ENCODE results near the gene TRPM7. TPM values are rescaled to one million over a fixed set of nuclear protein-coding genes. Genes with fewer than 3 reads are reported as not detected.
"Not testable (repeated sequence)": the region's sequence is repeated elsewhere in the genome, so short reads cannot be mapped to it uniquely, and the experiment has no call there.

Gene TRPM7
- total RNA-seq, 1 donor from 2014 or later = 41.1 TPM

DNA sequence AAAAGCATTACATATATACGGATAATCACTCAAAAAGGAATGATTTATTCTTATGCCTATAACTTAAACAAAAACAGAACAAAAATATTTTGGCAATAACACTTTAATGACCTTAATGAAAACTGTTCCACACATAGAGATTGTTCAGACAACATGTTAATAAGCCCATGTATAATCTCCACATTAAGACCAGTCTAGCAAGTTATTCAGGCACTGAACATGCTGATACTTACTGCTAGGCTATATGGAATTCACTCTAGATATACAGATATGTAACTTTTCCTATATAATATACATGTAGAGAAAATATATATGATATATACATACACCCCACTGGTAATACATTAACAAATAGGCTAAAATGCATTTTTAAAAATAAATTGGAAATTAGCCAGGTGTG, 96.3 kb downstream of the TRPM7 start:
- DNase-seq (ENCODE audit: low spot score) = no peak

DNA sequence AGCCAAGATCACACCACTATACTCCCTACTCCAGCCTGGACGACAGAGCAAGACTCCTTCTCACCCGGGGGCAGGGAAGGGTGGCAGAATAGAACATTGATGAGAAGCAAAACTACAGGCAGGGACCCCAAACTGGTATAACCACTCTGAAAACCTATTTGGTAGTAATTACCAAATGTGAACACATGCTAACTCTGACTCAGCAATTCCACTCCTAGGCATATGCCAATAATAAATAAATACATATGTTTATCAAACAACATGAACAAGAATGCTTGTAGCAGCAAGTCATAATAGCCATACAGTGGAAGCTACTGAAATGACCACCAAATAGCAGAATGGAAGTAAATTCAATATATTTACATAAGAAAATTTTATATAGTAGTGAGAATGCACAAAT, 109.1 kb downstream of the TRPM7 start:
- no peak for DNase-seq (ENCODE audit: low spot score)

DNA sequence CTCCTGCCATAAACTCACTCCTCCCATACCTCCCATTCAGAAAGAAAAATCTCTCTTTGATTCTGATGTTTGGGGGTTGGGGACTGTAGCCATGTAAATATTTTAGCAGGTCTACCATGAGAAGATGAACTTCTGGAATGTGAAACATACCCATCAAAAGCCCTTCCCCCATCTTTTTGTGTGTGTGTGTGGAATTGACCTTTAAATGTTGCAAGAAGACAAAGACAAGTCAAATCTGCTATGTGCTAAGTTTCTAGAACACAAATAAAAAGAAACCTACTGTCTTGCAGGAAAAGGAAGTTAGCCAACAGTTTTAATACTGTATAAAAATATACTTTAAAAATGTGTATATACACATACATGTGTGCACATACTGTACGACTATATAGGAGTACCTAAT, 110.4 kb downstream of the TRPM7 start:
- DNase-seq (ENCODE audit: low spot score) = no peak

DNA sequence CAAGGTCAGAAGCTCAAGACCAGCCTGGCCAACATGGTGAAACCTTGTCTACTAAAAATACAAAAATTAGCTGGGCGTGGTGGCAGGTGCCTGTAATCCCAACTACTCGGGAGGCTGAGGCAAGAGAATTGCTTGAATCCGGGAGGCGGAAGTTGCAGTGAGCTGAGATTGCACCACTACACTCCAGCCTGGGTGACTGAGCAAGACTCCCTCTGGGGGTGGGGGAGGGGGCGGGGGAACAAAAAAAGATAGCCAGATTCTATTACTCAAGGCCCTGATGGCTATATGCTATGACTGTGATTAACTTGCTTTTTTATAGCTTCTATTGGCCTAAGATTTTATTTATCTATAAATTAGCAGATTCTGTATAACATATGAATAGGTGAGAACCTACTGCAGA, 112.8 kb downstream of the TRPM7 start:
- DNase-seq (ENCODE audit: low spot score) = not testable (repeated sequence)

DNA sequence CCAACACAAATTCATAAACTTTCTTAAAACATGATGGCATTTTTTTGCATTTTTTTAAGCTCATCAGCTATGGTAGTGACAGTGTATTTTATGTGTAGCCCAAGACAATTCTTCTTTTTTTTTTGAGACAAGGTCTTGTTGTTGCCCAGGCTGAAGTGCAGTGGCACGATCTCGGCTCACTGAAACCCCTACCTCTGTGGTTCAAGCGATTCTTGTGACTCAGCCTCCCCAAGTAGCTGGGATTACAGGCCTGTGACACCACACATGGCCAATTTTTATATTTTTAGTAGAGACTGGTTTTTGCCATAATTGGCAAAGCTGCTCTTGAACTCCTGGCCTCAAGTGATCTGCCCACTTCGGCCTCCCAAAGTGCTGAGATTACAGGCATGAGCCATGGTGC, 122.8 kb downstream of the TRPM7 start:
- DNase-seq (ENCODE audit: low spot score) = no peak

DNA sequence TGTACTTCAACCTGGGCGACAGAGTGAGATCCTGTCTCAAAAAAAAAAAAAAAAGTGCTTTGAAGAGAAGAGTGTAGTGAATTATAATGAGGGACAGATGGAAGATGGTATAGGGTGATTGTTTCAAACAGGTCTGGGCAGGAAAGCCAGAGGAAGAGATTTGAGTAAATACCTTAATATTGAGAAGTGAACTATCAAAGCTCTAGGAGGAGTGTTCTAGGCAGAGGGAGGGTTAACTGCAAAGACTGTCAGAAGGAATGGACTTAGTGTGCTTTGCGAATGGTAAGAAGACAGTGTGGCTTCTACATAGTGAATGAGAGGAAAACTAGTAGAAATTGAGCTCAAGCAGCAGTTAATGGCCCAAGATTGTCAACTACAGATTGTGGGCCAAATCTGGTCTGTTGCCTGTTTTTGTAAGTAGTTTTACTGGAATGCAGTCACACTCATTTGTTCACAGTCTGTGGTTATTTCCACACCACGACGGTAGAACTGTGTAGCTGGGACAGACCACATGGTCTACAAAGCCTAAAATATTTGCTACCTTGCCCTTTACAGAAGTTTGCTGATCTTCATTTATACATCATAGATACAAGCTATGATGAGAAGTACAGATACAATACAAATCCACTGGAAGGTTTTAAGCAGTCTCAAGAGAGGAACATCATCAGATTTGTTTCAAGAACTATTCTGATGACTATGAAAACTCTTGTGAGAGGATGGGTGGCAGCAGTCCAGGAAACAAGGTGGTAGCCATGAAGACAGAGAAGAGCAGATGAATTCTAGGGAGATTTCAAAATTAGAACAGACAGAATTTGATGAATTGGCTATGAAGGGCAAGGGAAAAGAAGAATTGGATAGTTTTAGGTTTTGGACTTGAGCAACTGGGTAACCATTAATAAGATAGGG, 123.6 kb downstream of the TRPM7 start:
- no peak for DNase-seq (ENCODE audit: low spot score)

DNA sequence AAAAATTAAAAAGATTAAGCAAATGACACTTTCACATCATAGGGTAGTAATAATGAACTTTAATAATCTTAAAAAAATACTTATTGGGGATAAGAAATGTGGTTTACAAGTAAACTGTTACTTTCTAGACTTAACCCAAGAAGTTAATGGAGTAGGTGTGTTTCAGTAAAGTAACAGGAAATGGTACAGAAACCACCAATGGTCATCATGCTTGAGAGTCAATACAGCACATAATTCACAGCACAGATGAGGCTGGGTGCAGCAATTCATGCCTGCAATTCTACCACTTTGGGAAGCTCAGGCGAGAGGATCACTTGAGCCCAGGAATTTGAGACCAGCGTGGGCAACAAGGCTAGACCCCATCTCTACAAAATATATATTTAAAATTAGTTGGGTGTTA, 128.6 kb downstream of the TRPM7 start:
- DNase-seq (ENCODE audit: low spot score) = no peak

DNA sequence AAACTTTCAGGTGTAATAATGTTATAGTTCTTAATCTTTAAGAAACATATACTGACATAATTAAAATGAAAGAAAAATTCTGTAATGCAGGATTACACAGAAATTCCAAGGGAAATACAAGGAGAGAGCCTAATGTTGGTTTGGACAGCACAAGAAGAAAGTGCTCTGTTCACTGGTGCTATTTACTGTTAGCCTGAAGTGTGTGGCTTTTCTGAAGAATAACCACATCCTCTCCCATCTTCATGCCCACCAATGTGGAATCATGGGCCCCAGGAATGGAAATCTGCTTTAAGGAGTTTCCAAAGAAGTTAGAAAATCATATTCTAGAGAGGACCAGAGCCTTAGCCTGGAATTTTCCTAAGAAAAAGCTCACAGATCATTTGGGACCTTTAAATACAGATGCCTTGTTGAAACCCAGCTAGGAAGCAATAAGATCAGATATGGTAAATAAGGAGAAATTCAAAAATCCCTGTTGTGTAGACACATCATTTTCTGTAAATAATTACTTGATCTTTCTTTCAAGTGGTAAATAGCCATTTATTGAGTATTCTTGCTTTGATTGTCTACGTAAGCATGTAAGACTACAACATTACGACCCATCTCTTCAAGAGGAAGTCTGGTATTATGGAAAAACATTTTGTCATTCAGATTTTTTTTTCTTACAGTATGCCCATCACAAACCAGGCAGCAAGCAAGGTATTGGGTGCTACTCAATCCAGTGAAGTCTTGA, 129.8 kb downstream of the TRPM7 start:
- DNase-seq (ENCODE audit: low spot score) = no peak

DNA sequence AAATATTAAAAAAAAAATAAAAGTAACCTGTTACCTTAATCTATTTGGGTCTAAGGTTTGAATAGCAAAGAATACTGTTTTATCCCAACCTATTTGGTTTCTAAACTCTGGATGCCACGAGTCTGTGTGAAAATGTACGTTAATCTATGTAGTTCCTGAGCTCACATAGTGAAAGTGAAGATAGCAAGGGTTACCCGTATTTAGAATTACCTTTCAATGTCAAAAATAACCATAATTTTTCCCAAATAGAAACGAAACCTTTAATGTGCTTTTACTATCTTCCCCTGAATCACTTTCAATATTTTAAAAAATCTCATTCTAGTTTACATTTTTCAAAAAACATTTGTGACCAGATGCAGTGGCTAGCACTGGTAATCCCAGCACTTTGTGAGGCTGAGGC, 134.4 kb downstream of the TRPM7 start:
- DNase-seq (ENCODE audit: low spot score) = no peak

DNA sequence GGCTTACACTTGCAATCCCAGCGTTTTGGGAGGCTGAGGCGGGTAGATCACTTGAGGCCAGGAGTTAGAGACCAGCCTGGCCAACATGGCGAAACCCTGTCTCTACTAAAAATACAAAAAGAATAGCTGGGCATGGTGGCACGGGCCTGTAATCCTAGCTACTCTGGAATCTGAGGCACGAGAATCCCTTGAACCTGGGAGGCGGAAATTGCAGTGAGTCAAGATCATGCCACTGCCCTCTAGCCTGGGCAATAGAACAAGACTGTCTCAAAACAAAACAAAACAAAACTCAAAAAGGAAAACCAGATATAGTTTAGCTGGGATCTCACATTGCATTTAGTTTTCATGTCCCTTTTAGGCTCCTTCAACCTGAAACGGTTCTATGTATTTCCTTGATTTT, 137.3 kb downstream of the TRPM7 start:
- DNase-seq (ENCODE audit: low spot score) = no peak

DNA sequence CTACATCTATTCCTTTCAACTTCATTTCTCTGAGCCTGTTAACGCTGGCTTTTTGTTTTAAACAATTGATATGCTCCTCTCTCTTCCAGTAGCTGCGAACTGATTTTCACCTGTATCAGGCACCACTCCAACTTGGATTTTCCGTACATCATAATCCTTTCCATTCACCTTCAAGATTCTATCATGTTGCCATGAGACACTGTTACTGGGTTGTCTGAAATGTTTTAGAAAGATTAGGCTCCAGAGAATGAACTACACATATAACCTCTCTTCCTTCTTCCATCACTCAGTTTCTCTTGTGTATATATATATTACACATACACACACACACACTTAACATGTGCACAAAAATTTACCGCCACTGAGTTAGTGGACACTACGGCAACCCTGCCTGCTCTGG, 140.0 kb downstream of the TRPM7 start, which contains the start of gene USP50:
Gene USP50 (minus strand): TSS at position 101 of the 400 bp plus-strand sequence. CDS start 141 bp downstream, outside the sequence.
- DNase-seq (ENCODE audit: low spot score) = no peak

DNA sequence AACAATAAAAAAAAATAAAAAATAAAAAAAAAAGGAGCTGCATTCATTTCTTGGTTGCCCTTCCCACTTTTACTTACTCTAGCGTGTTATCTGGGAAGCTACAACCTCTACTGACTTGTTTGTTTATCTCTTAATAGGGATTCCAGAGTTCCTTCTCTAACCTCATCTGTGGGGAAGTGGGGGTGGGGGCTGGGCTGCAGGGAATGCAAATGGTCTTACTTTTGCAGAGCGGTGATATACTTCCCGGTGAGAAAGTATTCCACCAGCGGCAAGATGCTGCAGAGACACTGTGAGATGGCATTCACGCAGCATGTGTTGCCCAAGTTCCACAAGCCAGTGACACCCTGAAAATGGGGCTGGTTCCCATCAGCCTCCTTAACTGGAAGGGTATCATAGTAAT, 142.2 kb downstream of the TRPM7 start:
- DNase-seq (ENCODE audit: low spot score) = no peak

DNA sequence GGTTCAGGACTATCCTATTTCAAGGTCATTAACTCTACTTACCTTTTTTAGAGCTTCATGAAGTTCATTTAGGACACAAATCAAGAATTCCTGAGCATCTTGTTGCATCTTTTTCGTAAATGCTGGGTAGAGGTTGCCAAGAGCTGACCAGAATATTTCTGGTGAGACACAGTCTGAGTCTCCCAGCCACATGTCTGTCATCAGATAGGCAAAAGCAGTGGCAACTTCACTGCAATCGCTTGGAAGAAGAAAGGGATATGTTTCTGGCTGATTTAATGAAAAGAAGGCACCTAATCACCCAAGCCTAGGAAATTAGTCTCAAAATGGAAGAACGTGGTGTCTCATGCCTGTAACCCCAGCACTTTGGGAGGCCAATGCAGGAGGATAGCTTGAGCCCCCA, 143.0 kb downstream of the TRPM7 start:
- DNase-seq (ENCODE audit: low spot score) = no peak

DNA sequence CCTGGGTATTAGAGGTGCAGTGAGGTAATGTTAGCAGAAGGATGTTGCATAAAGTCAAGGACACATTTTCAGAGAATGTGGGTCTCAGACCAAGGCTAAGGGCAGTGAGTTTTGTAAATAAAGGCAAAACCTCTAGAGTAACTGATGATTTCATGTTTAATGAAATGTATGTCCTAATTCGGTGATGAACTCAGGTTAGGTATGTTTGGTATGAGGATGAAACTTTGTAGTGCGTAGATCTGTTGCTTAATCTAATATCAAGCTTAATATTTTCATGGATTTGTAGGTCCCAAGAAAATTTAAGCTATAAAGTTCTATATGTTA, 143.7 kb downstream of the TRPM7 start:
- no peak for DNase-seq (ENCODE audit: low spot score)

DNA sequence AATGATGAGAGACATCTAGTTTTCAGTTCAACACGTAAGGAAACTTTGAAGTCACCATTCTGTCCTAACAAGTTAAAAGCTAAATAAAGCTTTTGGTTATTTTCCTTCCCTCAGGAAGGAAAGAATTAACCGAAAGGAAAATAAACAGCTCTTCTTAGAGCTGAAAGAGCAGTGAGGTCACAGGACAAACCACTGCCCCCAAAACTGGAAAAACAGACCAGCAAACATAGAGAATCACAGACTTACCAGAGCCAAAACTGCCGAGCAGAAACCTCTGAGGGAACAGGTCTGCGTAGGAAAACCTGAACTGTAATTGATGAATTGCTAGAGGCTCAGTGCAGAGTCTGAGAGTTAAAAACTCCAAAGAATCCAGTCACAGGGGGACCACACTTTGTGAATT, 154.8 kb downstream of the TRPM7 start:
- no peak for DNase-seq (ENCODE audit: low spot score)

DNA sequence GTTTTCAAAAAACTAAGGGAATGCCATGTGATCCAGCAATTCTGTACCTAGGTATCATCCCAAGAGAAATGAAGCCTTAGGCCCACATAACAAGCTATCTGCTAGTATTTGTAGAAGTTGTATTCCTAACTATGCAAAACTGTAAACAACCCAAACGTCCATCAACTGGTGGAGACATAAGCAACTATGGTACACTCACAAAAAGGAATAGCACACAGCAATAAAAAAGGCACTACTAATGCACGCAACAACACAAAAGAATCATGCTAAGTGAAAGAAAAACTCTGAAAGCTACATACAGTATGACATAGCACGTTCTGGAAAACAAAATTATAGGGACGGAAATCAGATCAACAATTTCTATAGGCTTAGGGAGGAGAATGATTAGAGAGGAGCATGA, 155.4 kb downstream of the TRPM7 start:
- no peak for DNase-seq (ENCODE audit: low spot score)

DNA sequence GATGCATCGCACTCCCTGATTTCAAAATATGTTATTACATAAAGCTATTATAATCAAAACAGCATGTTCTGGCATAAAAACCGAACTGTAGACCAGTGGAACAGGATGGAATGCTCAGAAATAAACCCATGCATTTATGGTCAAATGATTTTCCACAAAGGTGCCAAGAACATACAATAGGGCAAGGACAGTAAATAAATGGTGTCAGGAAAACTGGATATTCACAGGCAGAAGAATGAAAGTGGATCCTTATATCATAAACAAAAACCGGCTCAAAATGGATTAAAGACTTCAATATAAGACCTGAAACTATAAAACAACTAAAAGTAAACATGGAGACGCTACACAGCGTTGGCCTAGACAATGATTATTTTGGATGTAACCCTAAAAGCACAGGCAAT, 162.7 kb downstream of the TRPM7 start:
- DNase-seq (ENCODE audit: low spot score) = no peak

DNA sequence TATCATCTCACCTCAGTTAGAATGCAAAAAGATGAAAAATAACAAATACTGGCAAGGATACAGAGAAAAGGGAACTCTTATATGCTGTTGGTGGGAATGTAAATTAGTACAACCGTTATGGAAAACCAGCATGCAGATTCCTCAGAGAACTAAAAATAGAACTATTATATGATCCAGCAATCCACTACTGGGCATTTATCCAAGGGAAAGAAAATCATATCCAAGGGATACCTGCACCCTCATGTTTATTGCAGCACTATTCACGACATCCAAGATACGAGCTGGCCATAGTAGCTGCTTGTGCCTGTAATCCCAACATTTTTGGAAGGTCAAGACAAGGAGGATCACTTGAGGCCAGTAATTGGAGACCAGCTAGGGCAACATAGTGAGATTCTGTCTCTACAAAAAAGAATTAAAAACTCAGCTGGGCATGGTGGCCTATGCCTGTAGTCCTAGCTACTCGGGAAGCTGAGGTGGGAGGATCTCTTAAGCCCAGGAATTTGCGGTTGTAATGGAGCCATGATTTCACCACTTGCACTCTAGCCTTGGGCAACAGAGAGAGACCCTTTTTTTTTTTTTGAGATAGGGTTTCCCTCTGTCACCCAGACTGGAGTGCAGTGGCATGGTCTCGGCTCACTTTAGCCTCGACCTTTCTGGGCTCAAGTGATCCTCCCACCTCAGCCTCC, 166.7 kb downstream of the TRPM7 start:
- no peak for DNase-seq (ENCODE audit: low spot score)

DNA sequence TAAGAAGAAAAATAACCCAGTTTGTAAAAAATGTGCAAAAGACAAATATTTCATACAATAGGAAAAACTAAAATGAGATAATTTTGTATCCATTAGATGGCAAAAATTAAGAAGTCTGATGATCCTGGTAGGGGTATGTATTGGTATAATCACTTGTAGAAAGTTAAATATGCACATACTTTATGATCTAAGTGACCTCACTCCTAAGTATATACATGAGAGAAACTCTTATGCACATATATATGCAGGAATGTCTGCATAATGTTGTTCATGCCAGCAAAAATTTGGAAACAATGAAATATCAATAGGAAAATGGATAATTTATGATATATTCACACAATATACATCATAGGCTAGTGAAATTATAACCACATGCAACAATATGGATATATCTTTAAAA, 173.6 kb downstream of the TRPM7 start:
- DNase-seq (ENCODE audit: low spot score) = no peak
